ENCODE results near the gene UGT1A8.

DNA sequence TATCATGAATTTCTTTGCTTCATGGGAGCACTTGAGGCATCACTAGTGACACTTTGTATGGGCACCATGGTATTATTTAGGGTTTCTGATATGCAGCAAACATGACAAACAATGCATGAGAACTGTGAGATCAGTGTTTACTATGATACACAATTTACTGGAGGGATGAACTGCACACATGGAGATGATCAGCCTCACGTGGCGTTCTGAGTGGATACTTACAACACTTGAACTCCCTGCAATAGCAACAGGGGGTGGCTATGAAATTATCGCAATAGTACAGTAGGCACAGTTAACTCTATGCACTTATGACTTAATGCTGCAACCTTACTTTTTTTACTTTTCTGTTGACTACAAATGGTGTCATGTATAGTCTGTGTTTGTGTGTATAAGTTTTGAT is 18.5 kb upstream of the UGT1A8 start:
- TF ChIP-seq GATA3 (IDR thresholded peaks at IDR 0.05; ENCODE audit: low read depth, low read length) (no peak), GATA2 (IDR thresholded peaks at IDR 0.05; ENCODE audit: low read depth, low read length) (no peak)

All from SH-SY5Y (cell line).